Trophoblast cell (in vitro differentiated cells and primary cell): ENCODE results near the gene ARAP1.

Experiments used
- DNase-seq, 2 donors: peaks; one replicate each; pipeline ENCODE4 v3.0.0-alpha.2; 2016
- H2AFZ ChIP-seq: 2 replicates; pipeline ENCODE4 v1.6.1; 2013; ENCODE audit warnings: low read length, moderate library complexity, mild to moderate bottlenecking; ENCODE audit not compliant: insufficient read depth, poor library complexity
- H2AK5ac ChIP-seq: 2 replicates; pipeline ENCODE4 v1.6.1; 2013; ENCODE audit warnings: mild to moderate bottlenecking, low read length
- H2BK120ac ChIP-seq: 2 replicates; pipeline ENCODE4 v1.6.1; 2013; ENCODE audit warnings: low read length, mild to moderate bottlenecking, moderate library complexity; ENCODE audit not compliant: insufficient read depth, poor library complexity
- H2BK12ac ChIP-seq: 2 replicates; pipeline ENCODE4 v1.6.1; 2013; ENCODE audit warnings: mild to moderate bottlenecking, low read length, moderate library complexity
- H2BK5ac ChIP-seq: 2 replicates; pipeline ENCODE4 v1.6.1; 2013; ENCODE audit warnings: low read length, low read depth, moderate library complexity, mild to moderate bottlenecking; ENCODE audit not compliant: poor library complexity
- H3K14ac ChIP-seq: 2 replicates; pipeline ENCODE4 v1.6.1; 2013; ENCODE audit warnings: mild to moderate bottlenecking, low read length
- H3K18ac ChIP-seq: 2 replicates; pipeline ENCODE4 v1.6.1; 2013; ENCODE audit warnings: mild to moderate bottlenecking, low read length
- H3K23ac ChIP-seq: 2 replicates; pipeline ENCODE4 v1.6.1; 2013; ENCODE audit warnings: low read length
- H3K27ac ChIP-seq: 2 replicates; pipeline ENCODE4 v1.5.1; 2013; ENCODE audit warnings: low read depth, mild to moderate bottlenecking, inconsistent platforms, low read length, moderate library complexity
- H3K27me3 ChIP-seq: 2 replicates; pipeline ENCODE4 v1.6.1; 2013; ENCODE audit warnings: inconsistent platforms, mild to moderate bottlenecking, low read length, moderate library complexity; ENCODE audit not compliant: insufficient read depth
- H3K36me3 ChIP-seq, 2 experiments: 1 replicate in 1 of 2; 2 replicates in 1 of 2; pipeline ENCODE4 v1.6.1; 2013; ENCODE audit warnings: low read length in 2 of 2, mild to moderate bottlenecking in 2 of 2, moderate library complexity in 1 of 2; ENCODE audit not compliant: insufficient read depth in 2 of 2, control insufficient read depth in 1 of 2
- H3K4ac ChIP-seq: 2 replicates; pipeline ENCODE4 v1.6.1; 2013; ENCODE audit warnings: low read depth, mild to moderate bottlenecking, low read length, moderate library complexity
- H3K4me1 ChIP-seq, 2 experiments: 1 replicate in 1 of 2; 2 replicates in 1 of 2; pipeline ENCODE4 v1.6.1; 2013; ENCODE audit warnings: low read length in 2 of 2, mild to moderate bottlenecking in 2 of 2, moderate library complexity in 1 of 2; ENCODE audit not compliant: insufficient read depth in 2 of 2, control insufficient read depth in 1 of 2
- H3K4me2 ChIP-seq: 2 replicates; pipeline ENCODE4 v1.6.1; 2013; ENCODE audit warnings: inconsistent platforms, mild to moderate bottlenecking, low read length, moderate library complexity
- H3K4me3 ChIP-seq: 2 replicates; pipeline ENCODE4 v1.5.1; 2013; ENCODE audit warnings: mild to moderate bottlenecking, low read depth, low read length, inconsistent platforms
- H3K79me1 ChIP-seq: one replicate; pipeline ENCODE4 v1.6.1; 2013; ENCODE audit warnings: low read length
- H3K79me2 ChIP-seq: 2 replicates; pipeline ENCODE4 v1.6.1; 2013; ENCODE audit warnings: low read length, mild to moderate bottlenecking; ENCODE audit not compliant: control insufficient read depth, insufficient read depth, poor library complexity
- H3K9ac ChIP-seq: 2 replicates; pipeline ENCODE4 v1.6.1; 2013; ENCODE audit warnings: mild to moderate bottlenecking, low read length
- H3K9me3 ChIP-seq: 2 replicates; pipeline ENCODE4 v1.6.1; 2013; ENCODE audit warnings: low read depth, mild to moderate bottlenecking, control low read depth, inconsistent platforms, low read length; ENCODE audit not compliant: insufficient read depth
- H4K12ac ChIP-seq: 2 replicates; pipeline ENCODE4 v1.6.1; 2013; ENCODE audit warnings: low read depth, mild to moderate bottlenecking, low read length, moderate library complexity
- H4K8ac ChIP-seq: 2 replicates; pipeline ENCODE4 v1.6.1; 2013; ENCODE audit warnings: low read depth, mild to moderate bottlenecking, low read length, moderate library complexity
- H4K91ac ChIP-seq: one replicate; pipeline ENCODE4 v1.6.1; 2013; ENCODE audit warnings: low read depth, mild to moderate bottlenecking, low read length, moderate library complexity
- WGBS: extraction: QIAGEN DNeasy Blood & Tissue Kit; methylation state at CpG from one replicate; pipeline ENCODE4 v1.1.7; 2013; ENCODE audit warnings: missing lambda C conversion rate; ENCODE audit not compliant: insufficient read length, insufficient coverage; ENCODE audit errors: extremely low coverage; 5-methylcytosine and 5-hydroxymethylcytosine counted together

Gene ARAP1

GRCh38 chr11:72737336-72737735, 14.9 kb downstream of the ARAP1 start:
- H3K4me3 ChIP-seq = no peak overlapping the region
- H4K12ac ChIP-seq = no peak overlapping the region
- H3K27ac ChIP-seq = no peak overlapping the region
- no peak overlapping the region for H2BK5ac ChIP-seq
- H3K18ac ChIP-seq = peak overlapping the region; percentile 67
- H3K9ac ChIP-seq = no peak overlapping the region
- no peak overlapping the region for H3K4ac ChIP-seq
- H3K14ac ChIP-seq = no peak overlapping the region
- H4K91ac ChIP-seq = no peak overlapping the region
- no peak overlapping the region for H2BK120ac ChIP-seq
- no peak overlapping the region for H3K23ac ChIP-seq
- peaks cover 29 to 34% of the 10 kb centered on the region in 2 experiments for H3K4me1 ChIP-seq
- no peaks in the 10 kb centered on the region for H3K9me3 ChIP-seq
- no peak for DNase-seq
- no peaks in the 10 kb centered on the region for H3K27me3 ChIP-seq
- H3K79me2 ChIP-seq = peaks cover 2% of the 10 kb centered on the region
- H4K8ac ChIP-seq = no peak overlapping the region
- H2AFZ ChIP-seq = no peak overlapping the region
- peak overlapping the region; percentile 12 for H2BK12ac ChIP-seq
- H3K36me3 ChIP-seq = no peaks in the 10 kb centered on the region
- no peak overlapping the region for H2AK5ac ChIP-seq
- peaks cover 19% of the 10 kb centered on the region for H3K79me1 ChIP-seq
- no peak overlapping the region for H3K4me2 ChIP-seq
- no CpG with 5 or more reads among the region's 1 CpG for WGBS

- H4K91ac ChIP-seq = peak overlapping the region; percentile 60
- no CpG with 5 or more reads among the region's 5 CpGs for WGBS
- peak overlapping the region; percentile 9 for H3K27ac ChIP-seq
- no peak overlapping the region for H3K4ac ChIP-seq
- H3K4me1 ChIP-seq = peaks cover 22 to 26% of the 10 kb centered on the region in 2 experiments
- no peaks in the 10 kb centered on the region for H3K79me2 ChIP-seq
- no peaks in the 10 kb centered on the region for H3K27me3 ChIP-seq
- no peak overlapping the region for H3K9ac ChIP-seq
- H3K14ac ChIP-seq = peak overlapping the region; percentile 45
- peak; percentile 39 to 56 for DNase-seq
- H3K4me3 ChIP-seq = no peak overlapping the region
- H4K8ac ChIP-seq = no peak overlapping the region
- no peaks in the 10 kb centered on the region for H3K9me3 ChIP-seq
- peak overlapping the region; percentile 16 for H2BK120ac ChIP-seq
- H2AFZ ChIP-seq = no peak overlapping the region
- no peak overlapping the region for H2AK5ac ChIP-seq
- no peak overlapping the region for H3K23ac ChIP-seq
- H2BK5ac ChIP-seq = no peak overlapping the region
- H3K79me1 ChIP-seq = peaks cover 15% of the 10 kb centered on the region
- no peak overlapping the region for H4K12ac ChIP-seq
- peak overlapping the region; percentile 12 for H3K4me2 ChIP-seq
- H3K18ac ChIP-seq = peak overlapping the region; percentile 67
- H3K36me3 ChIP-seq = no peaks in the 10 kb centered on the region
- H2BK12ac ChIP-seq = no peak overlapping the region
Observed at GRCh38 chr11:72736452-72737069, 15.6 kb downstream of the ARAP1 start.

GRCh38 chr11:72735495-72736027, 16.6 kb downstream of the ARAP1 start:
- Histone ChIP-seq H3K9ac (no peak overlapping the region), H4K8ac (no peak overlapping the region), H3K27ac (no peak overlapping the region), H3K18ac (no peak overlapping the region), H3K79me1 (peaks cover 6% of the 10 kb centered on the region), H4K12ac (no peak overlapping the region), H3K36me3 (no peaks in the 10 kb centered on the region), H2BK5ac (no peak overlapping the region), H2BK12ac (no peak overlapping the region), H3K4me2 (no peak overlapping the region), H3K23ac (no peak overlapping the region), H2AK5ac (no peak overlapping the region), H2AFZ (no peak overlapping the region), H3K9me3 (peaks cover 1% of the 10 kb centered on the region), H2BK120ac (no peak overlapping the region), H3K27me3 (peaks cover 4% of the 10 kb centered on the region), H3K4ac (no peak overlapping the region), H3K4me1 (peaks cover 12 to 16% of the 10 kb centered on the region in 2 experiments), H4K91ac (no peak overlapping the region), H3K14ac (no peak overlapping the region), H3K79me2 (no peaks in the 10 kb centered on the region), H3K4me3 (no peak overlapping the region)
- no CpG with 5 or more reads among the region's 8 CpGs for WGBS
- DNase-seq = peak; percentile 75 to 79

DNA sequence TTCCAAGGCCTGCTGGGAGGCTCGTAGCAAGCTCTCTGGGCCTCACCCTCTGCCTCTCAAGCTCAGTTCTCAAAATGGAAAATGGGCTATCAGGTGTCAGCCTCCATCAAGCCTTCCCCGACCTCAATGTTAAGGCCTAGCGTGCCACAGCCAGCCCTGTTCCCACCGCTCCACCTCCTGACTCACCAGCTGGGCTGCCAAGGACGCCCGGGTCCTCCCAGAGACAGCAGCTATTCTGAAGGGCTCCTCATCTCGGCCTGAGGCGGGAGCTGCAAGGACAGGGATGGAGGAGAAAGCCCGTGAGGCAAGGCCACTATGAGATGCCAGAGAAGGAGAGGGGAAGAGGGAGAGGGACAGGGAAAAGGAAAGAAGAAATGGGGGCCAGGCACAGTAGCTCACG, 19.9 kb downstream of the ARAP1 start:
- peaks cover 6% of the 10 kb centered on the region for H3K79me1 ChIP-seq
- no peak for DNase-seq

More for the DNA sequence above, 19.9 kb downstream of the ARAP1 start:
- Histone ChIP-seq H3K9ac (no peak overlapping the region), H4K91ac (no peak overlapping the region), H2BK120ac (no peak overlapping the region), H3K14ac (no peak overlapping the region), H3K36me3 (no peaks in the 10 kb centered on the region), H2AFZ (peak overlapping the region; percentile 10), H3K27me3 (peaks cover 4% of the 10 kb centered on the region), H3K4me3 (no peak overlapping the region), H3K4me1 (peaks cover 11 to 13% of the 10 kb centered on the region in 2 experiments), H3K4ac (no peak overlapping the region), H2AK5ac (no peak overlapping the region), H3K4me2 (no peak overlapping the region), H3K79me2 (no peaks in the 10 kb centered on the region), H2BK5ac (no peak overlapping the region), H4K8ac (no peak overlapping the region), H3K27ac (no peak overlapping the region), H4K12ac (no peak overlapping the region), H3K23ac (no peak overlapping the region), H2BK12ac (no peak overlapping the region), H3K18ac (no peak overlapping the region), H3K9me3 (peaks cover 1% of the 10 kb centered on the region)
- no CpG with 5 or more reads among the region's 10 CpGs for WGBS
